RWPE1 (cell line): ENCODE measurements around the gene PNPLA2.

Experiments
- CTCF ChIA-PET: fragments of 350-600 bp; sonication (Branson Sonifier 250); formaldehyde crosslinking; extraction: SDS; loops from one replicate; lab custom pipeline; 2021; lab: Yijun Ruan, JAX
- POLR2A ChIA-PET: fragments of 400-600 bp; formaldehyde crosslinking; extraction: SDS; loops from one replicate; lab custom pipeline; 2020; ENCODE audit warnings: antibody characterized with exemption; ENCODE audit not compliant: low non-redundant PET; lab: Yijun Ruan, JAX
- DNase-seq: peaks from one replicate; pipeline ENCODE4 v3.0.0; 2012; ENCODE audit warnings: low spot score
- H3K27ac ChIP-seq: fragments of 450-650 bp; 2 replicates; pipeline ENCODE4 v1.5.1; 2017
- TF ChIP-seq, protein P1 (sequence below): fragments of 450-650 bp; conservative IDR thresholded peaks from 2 replicates; pipeline ENCODE4 v1.5.1; 2017; ENCODE audit warnings: low read depth, mild to moderate bottlenecking

PNPLA2 gene

DNA sequence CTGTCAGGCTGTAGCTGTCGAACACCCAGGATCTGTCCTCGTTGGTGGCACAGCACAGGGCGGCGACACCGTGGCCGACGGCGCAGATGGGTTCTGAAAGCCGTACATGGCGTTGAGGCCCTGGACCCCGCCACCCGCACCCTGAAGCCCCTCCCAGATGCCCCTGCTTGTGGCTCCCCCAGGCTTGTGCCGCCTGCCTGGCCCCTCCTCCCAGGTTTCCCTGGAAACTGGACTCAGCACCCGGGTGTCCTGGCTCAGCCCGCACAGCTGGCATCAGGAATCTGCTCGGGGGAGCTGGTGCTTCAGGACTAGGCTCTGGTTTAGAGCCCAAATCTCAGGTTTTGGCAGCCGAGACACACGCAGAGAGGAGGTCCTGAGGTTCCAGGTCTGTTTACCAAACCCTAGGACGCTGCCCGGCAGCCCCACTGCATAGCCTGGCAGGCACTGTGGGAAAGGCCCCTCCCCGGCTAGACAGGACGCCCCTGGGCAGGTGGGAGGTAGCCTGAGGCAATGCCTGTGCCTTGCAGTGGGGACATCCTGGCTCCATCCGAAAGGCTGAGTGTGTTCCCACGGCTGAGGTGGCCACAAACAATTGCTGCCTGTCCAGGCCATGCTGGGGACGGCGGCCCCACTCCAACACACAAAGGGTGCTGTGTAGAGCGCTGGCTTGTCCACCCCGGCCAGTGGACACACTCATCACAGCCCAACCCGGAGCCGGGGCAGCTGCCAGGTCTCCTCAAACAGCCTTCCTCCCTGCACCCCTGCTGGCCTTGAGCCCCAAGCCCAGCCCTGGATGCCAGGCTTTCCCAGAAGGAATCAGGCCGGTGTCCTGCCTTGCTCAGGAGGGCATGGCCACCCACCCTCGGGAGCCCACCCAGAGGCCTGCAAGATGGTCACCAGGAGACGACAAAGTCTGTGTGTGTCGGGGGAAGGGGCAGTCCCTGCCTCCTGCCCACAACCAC, 46.0 kb upstream of the PNPLA2 start:
- no peak for DNase-seq
- POLR2A ChIA-PET, result no interaction called here
- H3K27ac ChIP-seq, result peak overlapping the region; percentile 81
- CTCF ChIA-PET, result no interaction called here
- TF ChIP-seq, protein P1, sequence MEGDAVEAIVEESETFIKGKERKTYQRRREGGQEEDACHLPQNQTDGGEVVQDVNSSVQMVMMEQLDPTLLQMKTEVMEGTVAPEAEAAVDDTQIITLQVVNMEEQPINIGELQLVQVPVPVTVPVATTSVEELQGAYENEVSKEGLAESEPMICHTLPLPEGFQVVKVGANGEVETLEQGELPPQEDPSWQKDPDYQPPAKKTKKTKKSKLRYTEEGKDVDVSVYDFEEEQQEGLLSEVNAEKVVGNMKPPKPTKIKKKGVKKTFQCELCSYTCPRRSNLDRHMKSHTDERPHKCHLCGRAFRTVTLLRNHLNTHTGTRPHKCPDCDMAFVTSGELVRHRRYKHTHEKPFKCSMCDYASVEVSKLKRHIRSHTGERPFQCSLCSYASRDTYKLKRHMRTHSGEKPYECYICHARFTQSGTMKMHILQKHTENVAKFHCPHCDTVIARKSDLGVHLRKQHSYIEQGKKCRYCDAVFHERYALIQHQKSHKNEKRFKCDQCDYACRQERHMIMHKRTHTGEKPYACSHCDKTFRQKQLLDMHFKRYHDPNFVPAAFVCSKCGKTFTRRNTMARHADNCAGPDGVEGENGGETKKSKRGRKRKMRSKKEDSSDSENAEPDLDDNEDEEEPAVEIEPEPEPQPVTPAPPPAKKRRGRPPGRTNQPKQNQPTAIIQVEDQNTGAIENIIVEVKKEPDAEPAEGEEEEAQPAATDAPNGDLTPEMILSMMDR, result no peak

DNA sequence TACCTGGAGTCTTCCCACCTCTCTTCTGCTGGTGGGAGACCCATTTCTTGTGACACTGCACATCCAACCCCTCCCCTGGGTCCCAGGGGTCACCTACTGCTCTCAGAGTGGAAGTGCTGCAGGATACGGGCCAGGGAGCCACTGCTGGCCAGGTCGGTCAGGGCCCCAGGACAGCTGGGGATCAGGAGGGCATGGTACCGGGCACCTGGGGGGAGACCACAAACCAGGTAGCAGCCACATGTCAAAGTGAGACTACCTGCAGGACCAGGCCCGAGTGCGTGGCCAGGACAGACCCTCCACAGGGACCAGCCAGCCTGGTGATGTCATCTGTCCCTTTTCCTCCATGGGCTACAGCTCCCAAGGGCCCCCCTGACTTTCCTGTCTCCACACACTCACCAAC, 45.3 kb upstream of the PNPLA2 start:
- CTCF ChIA-PET, result interaction anchor here (0.6 kb wide), 2 partner anchors 18 to 133 kb away, joined by 4 read pairs; no protein-coding TSS in a partner anchor
- TF ChIP-seq, protein P1, result no peak

DNA sequence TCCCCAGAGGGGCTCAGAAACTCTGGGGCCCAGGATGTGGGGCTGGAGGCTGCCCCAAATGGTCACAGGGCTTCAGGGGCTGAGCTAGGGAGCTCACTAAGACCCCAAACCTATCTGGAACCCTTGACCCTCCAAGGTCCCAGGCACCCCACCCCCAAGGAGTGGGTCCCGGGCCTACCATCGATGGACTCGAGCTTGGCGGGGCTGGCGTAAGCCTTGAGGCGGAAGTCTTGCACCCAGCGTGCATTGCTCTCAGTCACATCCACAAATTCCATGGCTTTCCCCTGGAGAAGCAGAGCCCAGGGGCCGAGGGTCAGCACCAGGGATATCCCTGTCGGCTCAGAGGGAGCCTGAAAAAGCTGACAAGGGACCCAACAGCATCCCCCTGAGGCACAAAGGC, 44.9 kb upstream of the PNPLA2 start:
- peak overlapping the region; percentile 81 for H3K27ac ChIP-seq
- CTCF ChIA-PET, result interaction anchor here (0.6 kb wide), 2 partner anchors 19 to 133 kb away, joined by 4 read pairs; no protein-coding TSS in a partner anchor
- POLR2A ChIA-PET, result no interaction called here
- TF ChIP-seq, protein P1, result no peak
- DNase-seq, result no peak

More for the DNA sequence above, 45.3 kb upstream of the PNPLA2 start:
- POLR2A ChIA-PET, result no interaction called here
- peak overlapping the region; percentile 81 for H3K27ac ChIP-seq
- DNase-seq, result no peak

DNA sequence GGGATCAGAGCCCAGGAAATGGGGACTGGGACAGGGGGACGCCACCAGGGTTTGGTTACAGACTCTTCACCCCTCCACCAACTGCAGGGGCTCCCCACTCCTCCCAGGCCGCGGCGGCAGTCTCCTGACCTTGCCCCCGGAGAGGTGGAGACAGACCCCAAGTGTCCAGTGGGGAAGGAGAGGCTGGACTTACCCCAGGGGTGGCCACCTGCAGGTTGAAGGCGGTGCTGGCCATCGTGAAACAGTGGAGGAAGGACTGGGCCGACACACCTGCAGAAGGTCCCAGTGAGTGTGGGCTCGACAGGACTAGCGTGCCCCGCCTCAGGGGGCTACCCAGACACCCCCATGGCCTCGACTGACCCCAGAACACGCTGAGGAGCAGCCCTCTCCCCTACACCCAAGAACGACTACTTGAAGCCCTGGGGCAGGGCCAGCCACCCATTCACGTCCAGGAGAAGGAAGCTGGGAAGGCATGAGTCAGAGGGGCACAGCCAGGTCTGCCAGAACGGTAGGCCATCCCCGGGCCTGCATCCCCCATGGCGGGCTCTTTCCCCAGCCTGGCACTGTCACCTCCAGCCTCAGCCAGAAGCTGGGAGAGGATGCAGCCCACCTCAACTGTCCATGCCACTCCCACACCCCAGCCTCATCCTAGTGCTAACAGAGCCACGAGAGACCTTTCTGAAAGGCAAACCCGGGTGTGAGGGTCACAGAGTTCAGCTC, 43.7 kb upstream of the PNPLA2 start:
- peak; percentile 72 for DNase-seq
- ChIA-PET CTCF (interaction anchor here (0.6 kb wide), 2 partner anchors 73 to 104 kb away, joined by 3 read pairs; no protein-coding TSS in a partner anchor), POLR2A (interaction anchor here (0.6 to 1.0 kb wide), 2 partner anchors 9 to 14 kb away, joined by 3 read pairs; no protein-coding TSS in a partner anchor)
- H3K27ac ChIP-seq, result peak overlapping the region; percentile 81
- TF ChIP-seq, protein P1, result no peak

DNA sequence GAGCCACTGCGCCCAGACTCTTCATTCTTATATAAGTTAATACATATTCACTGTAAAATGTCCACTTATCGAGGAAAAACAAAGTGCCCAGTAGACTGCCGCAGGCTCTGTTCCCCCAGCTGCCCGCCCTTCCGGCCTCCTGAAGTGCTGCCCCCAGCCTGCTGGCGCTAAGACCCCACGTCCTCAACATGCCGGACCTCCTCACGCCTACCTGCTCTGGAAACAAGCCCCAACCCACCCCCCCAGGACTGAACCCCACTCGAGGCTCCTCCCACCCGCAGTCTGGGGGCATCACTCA, 42.5 kb upstream of the PNPLA2 start:
- H3K27ac ChIP-seq, result peak overlapping the region; percentile 81

More for the DNA sequence above, 42.5 kb upstream of the PNPLA2 start:
- CTCF ChIA-PET, result no interaction called here
- POLR2A ChIA-PET, result no interaction called here
- TF ChIP-seq, protein P1, result no peak
- no peak for DNase-seq
